A549 (cell line): ENCODE results near the gene KRT34.

ENCODE experiments used
- BHLHE40 ChIP-seq: IDR thresholded peaks from 2 replicates; pipeline ENCODE4 v1.6.1; 2012; ENCODE audit warnings: low read depth, low read length, inconsistent platforms
- MAFK ChIP-seq: fragments of 450-650 bp; IDR thresholded peaks from 2 replicates; pipeline ENCODE4 v1.6.1; 2014; ENCODE audit not compliant: partially characterized antibody
- TF ChIP-seq, protein P1 (sequence below): fragments of >200 bp; sonication (Bioruptor Twin); formaldehyde crosslinking; IDR thresholded peaks from 3 replicates; pipeline ENCODE4 v1.5.1; 2016

DNA sequence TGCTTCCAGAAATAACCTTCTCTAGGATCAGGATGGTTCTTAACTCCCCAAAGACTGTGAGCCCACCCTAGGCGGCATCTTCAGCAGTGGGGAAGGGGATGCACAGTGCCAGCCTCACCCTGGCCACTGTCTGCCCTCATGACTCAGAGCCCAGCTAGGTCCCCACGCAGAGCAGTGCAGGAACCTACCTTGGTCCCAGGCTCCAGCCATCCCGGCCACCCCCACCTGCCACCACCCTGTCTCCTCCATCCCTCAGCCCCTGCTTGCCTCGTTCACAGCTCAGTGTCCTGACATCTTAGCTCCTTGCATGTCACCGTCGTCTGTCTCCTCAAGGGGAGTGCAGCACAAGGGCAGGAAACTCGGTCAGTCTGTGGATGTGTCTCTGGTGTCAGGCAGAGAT, 50.5 kb downstream of the KRT34 start:
- TF ChIP-seq, protein P1, sequence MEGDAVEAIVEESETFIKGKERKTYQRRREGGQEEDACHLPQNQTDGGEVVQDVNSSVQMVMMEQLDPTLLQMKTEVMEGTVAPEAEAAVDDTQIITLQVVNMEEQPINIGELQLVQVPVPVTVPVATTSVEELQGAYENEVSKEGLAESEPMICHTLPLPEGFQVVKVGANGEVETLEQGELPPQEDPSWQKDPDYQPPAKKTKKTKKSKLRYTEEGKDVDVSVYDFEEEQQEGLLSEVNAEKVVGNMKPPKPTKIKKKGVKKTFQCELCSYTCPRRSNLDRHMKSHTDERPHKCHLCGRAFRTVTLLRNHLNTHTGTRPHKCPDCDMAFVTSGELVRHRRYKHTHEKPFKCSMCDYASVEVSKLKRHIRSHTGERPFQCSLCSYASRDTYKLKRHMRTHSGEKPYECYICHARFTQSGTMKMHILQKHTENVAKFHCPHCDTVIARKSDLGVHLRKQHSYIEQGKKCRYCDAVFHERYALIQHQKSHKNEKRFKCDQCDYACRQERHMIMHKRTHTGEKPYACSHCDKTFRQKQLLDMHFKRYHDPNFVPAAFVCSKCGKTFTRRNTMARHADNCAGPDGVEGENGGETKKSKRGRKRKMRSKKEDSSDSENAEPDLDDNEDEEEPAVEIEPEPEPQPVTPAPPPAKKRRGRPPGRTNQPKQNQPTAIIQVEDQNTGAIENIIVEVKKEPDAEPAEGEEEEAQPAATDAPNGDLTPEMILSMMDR, result no peak
- no peak for TF ChIP-seq MAFK
- no peak for TF ChIP-seq BHLHE40
